Esophagus squamous epithelium (tissue), 5 donors: ENCODE data around the gene NRXN3. TPM values are rescaled to one million over a fixed set of nuclear protein-coding genes. Genes with fewer than 3 reads are reported as not detected.
"Not testable (repeated sequence)": the region's sequence is repeated elsewhere in the genome, so short reads cannot be mapped to it uniquely, and the experiment has no call there.

Source experiments
- DNase-seq: peaks from one replicate; lab custom pipeline; 2025; lab: John Stamatoyannopoulos, UW
- H3K27ac ChIP-seq, 4 donors: fragments of 200-600 bp; sonication (generic); one replicate each; pipeline ENCODE4 v1.5.1; 2016 to 2019; ENCODE audit warnings: mild to moderate bottlenecking in 1 of 4
- H3K27me3 ChIP-seq, 4 donors: fragments of 200-600 bp; sonication (generic); 1 replicate in 3 of 4; 2 replicates in 1 of 4; pipeline versions ENCODE4 v1.5.1 to v1.6.0; 2017 to 2021; ENCODE audit warnings: antibody characterized with exemption in 1 of 4
- H3K36me3 ChIP-seq, 3 donors: fragments of 200-600 bp; sonication (generic); one replicate each; pipeline ENCODE4 v1.5.1; 2016 to 2019
- H3K4me1 ChIP-seq, 3 donors: fragments of 200-600 bp; sonication (generic); one replicate each; pipeline ENCODE4 v1.5.1; 2017 to 2019
- H3K4me3 ChIP-seq, 4 donors: fragments of 200-600 bp; sonication (generic); 1 replicate in 3 of 4; 2 replicates in 1 of 4; pipeline ENCODE4 v1.5.1; 2016 to 2019; ENCODE audit warnings: mild to moderate bottlenecking in 2 of 4, moderate library complexity in 1 of 4
- H3K9me3 ChIP-seq, 3 donors: fragments of 200-600 bp; sonication (generic); one replicate each; pipeline ENCODE4 v1.5.1; 2016 to 2019
- POLR2A ChIP-seq, 4 donors: fragments of 450-650 bp; IDR thresholded peaks; one replicate each; pipeline ENCODE4 v1.6.1; 2017; ENCODE audit warnings: antibody characterized with exemption in 4 of 4, mild to moderate bottlenecking in 4 of 4, moderate library complexity in 3 of 4
- WGBS, 2 donors: methylation state at CpG; one replicate each; pipeline ENCODE4 v1.1.5; 2018; 5-methylcytosine and 5-hydroxymethylcytosine counted together
- intact Hi-C: fragments of 100-400 bp; cut with DNase I; formaldehyde crosslinking; loops from one replicate; pipeline ENCODE4 v1.15.0; 2022
- total RNA-seq, 4 donors: library from RNA; depleted of rRNA; stranded (reverse); fragments of >200 nt; gene quantifications; one replicate each; pipeline ENCODE4 v1.1.0, GENCODE V29; 2016
- TF ChIP-seq, protein P1 (sequence below), 6 experiments: fragments of 450-650 bp in 4 of 6; fragments of 200-600 bp in 2 of 6; sonication (generic) in 2 of 6; IDR thresholded peaks; one replicate each; pipeline ENCODE4 v1.5.1; 2016 to 2019; ENCODE audit warnings: antibody characterized with exemption in 6 of 6, mild to moderate bottlenecking in 4 of 6, moderate library complexity in 4 of 6
- donor health status: DM: yes; HTN: yes; CAD: no.

NRXN3 gene
- total RNA-seq, 4 donors from 2014 or later, result 0.30 to 15.8 (median 1.5) TPM

- DNase-seq, result no peak
- Histone ChIP-seq H3K36me3 (no peaks in the 10 kb centered on the region), H3K27ac (no peak overlapping the region), H3K4me1 (no peaks in the 10 kb centered on the region), H3K9me3 (no peaks in the 10 kb centered on the region), H3K27me3 (no peaks in the 10 kb centered on the region), H3K4me3 (no peak overlapping the region)
- 87 to 91% methylated on average over 5 of the region's 5 CpGs for WGBS, 2 donors
- TF ChIP-seq, protein P1, sequence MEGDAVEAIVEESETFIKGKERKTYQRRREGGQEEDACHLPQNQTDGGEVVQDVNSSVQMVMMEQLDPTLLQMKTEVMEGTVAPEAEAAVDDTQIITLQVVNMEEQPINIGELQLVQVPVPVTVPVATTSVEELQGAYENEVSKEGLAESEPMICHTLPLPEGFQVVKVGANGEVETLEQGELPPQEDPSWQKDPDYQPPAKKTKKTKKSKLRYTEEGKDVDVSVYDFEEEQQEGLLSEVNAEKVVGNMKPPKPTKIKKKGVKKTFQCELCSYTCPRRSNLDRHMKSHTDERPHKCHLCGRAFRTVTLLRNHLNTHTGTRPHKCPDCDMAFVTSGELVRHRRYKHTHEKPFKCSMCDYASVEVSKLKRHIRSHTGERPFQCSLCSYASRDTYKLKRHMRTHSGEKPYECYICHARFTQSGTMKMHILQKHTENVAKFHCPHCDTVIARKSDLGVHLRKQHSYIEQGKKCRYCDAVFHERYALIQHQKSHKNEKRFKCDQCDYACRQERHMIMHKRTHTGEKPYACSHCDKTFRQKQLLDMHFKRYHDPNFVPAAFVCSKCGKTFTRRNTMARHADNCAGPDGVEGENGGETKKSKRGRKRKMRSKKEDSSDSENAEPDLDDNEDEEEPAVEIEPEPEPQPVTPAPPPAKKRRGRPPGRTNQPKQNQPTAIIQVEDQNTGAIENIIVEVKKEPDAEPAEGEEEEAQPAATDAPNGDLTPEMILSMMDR (IDR thresholded peaks at IDR 0.05), result no peak
- no peak for TF ChIP-seq POLR2A (IDR thresholded peaks at IDR 0.05)
- intact Hi-C loops, result no loop called here
Observed at GRCh38 chr14:78524766-78525165, 354.6 kb downstream of the NRXN3 start.

DNA sequence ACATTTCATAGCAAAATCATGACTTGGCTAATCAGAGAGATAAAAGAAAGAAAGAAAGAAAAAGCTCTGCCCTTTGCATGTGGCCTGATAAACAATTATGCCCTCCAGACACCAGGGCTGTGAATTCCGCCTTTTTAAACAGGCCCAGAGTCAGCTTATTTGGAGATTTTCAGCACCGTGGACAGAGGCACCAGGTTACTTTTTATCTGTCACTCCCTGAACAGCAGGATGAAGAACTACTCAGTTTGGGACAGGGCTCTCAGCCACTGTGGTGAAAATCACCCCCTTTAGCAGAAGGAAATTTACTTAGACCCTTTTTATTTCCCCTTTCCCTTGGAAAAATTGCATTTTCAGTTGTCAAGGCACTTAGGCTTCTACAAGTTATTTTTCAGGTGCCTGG is 359.9 kb downstream of the NRXN3 start:
- intact Hi-C loops, result no loop called here

GRCh38 chr14:78534141-78534540 is 364.0 kb downstream of the NRXN3 start:
- H3K36me3 ChIP-seq, result no peaks in the 10 kb centered on the region
- H3K4me1 ChIP-seq, result no peaks in the 10 kb centered on the region
- no peak overlapping the region for H3K4me3 ChIP-seq
- no peaks in the 10 kb centered on the region for H3K27me3 ChIP-seq
- no peak for DNase-seq
- H3K27ac ChIP-seq, result no peak overlapping the region
- intact Hi-C loops, result no loop called here
- 49 to 51% methylated on average over 2 of the region's 2 CpGs for WGBS, 2 donors
- no peaks in the 10 kb centered on the region for H3K9me3 ChIP-seq
- TF ChIP-seq, protein P1 (IDR thresholded peaks at IDR 0.05), result no peak
- TF ChIP-seq POLR2A (IDR thresholded peaks at IDR 0.05), result no peak

More for the DNA sequence above, 359.9 kb downstream of the NRXN3 start:
- Histone ChIP-seq H3K4me1 (no peaks in the 10 kb centered on the region), H3K9me3 (no peaks in the 10 kb centered on the region), H3K27ac (no peak overlapping the region), H3K27me3 (no peaks in the 10 kb centered on the region), H3K4me3 (no peak overlapping the region), H3K36me3 (no peaks in the 10 kb centered on the region)
- 8 to 9% methylated on average over 2 of the region's 2 CpGs for WGBS, 2 donors
- TF ChIP-seq, protein P1 (IDR thresholded peaks at IDR 0.05), result no peak
- TF ChIP-seq POLR2A (IDR thresholded peaks at IDR 0.05), result no peak
- no peak for DNase-seq

- intact Hi-C loops, result no loop called here
Observed at GRCh38 chr14:78535041-78535440, 364.9 kb downstream of the NRXN3 start.

GRCh38 chr14:78541788-78542187 is 371.6 kb downstream of the NRXN3 start:
- WGBS, 2 donors, result 37 to 59% methylated on average over 2 of the region's 2 CpGs
- H3K36me3 ChIP-seq, H3K4me3 ChIP-seq, intact Hi-C loops, H3K27ac ChIP-seq, H3K27me3 ChIP-seq, H3K4me1 ChIP-seq, H3K9me3 ChIP-seq, DNase-seq: not testable (repeated sequence)

More at GRCh38 chr14:78535041-78535440, 364.9 kb downstream of the NRXN3 start:
- Histone ChIP-seq H3K36me3 (no peaks in the 10 kb centered on the region), H3K9me3 (no peaks in the 10 kb centered on the region), H3K27ac (no peak overlapping the region), H3K4me1 (no peaks in the 10 kb centered on the region), H3K4me3 (no peak overlapping the region), H3K27me3 (no peaks in the 10 kb centered on the region)
- DNase-seq, result no peak
- TF ChIP-seq, protein P1 (IDR thresholded peaks at IDR 0.05), result no peak
- TF ChIP-seq POLR2A (IDR thresholded peaks at IDR 0.05), result no peak

- Histone ChIP-seq H3K36me3 (no peaks in the 10 kb centered on the region), H3K27ac (no peak overlapping the region), H3K4me3 (no peak overlapping the region), H3K27me3 (no peaks in the 10 kb centered on the region), H3K4me1 (no peaks in the 10 kb centered on the region), H3K9me3 (no peaks in the 10 kb centered on the region)
- intact Hi-C loops, result no loop called here
- TF ChIP-seq POLR2A (IDR thresholded peaks at IDR 0.05), result no peak
- TF ChIP-seq, protein P1 (IDR thresholded peaks at IDR 0.05), result no peak
- DNase-seq, result no peak
- 23 to 36% methylated on average over 1 of the region's 1 CpG for WGBS, 2 donors
Observed at GRCh38 chr14:78543433-78543832, 373.3 kb downstream of the NRXN3 start.
